H1 (cell line): ENCODE data around the gene INPP5B. TPM values are rescaled to one million over a fixed set of nuclear protein-coding genes. Genes with fewer than 3 reads are reported as not detected.

Experiments
- POLR2A ChIP-seq, 2 experiments: IDR thresholded peaks; 1 replicate in 1 of 2; 2 replicates in 1 of 2; pipeline ENCODE4 v1.6.1; 2011; ENCODE audit warnings: low read depth in 2 of 2, low read length in 2 of 2, mild to moderate bottlenecking in 2 of 2; ENCODE audit errors: control extremely low read depth in 1 of 2
- polyA plus RNA-seq, 7 experiments: library from polyadenylated mRNA; depleted of rRNA in 3 of 7; stranded (reverse) in 5 of 7; unstranded in 2 of 7; fragments of >200 nt in 5 of 7; fragments of 200-250 nt in 2 of 7; gene quantifications; 1 replicate in 5 of 7; 2 replicates in 1 of 7; 4 replicates in 1 of 7; pipeline versions ENCODE4 v1.2.1 to v1.2.3, GENCODE V29; 2011 to 2013; ENCODE audit warnings: missing spikeins in 2 of 7, mixed read lengths in 2 of 7
- total RNA-seq: library from RNA; stranded (reverse); fragmentation: NEBNext Ultra II Directional; extraction: Animal tissue kit (Norgen Biotek cat#: 25700); gene quantifications from 2 replicates; pipeline ENCODE4 v1.2.1, GENCODE V29; 2021

Gene INPP5B
- total and polyA plus RNA-seq, 2 of the 8 experiments (the other 6 are each of a cell fraction or from before 2014, with no cell fraction given), result 14.0 to 23.7 TPM

- no peak for TF ChIP-seq POLR2A (IDR thresholded peaks at IDR 0.05; ENCODE audit: control extremely low read depth in 1 of 2, low read depth in 2 of 2, low read length in 2 of 2)
These were observed 2.6 kb downstream of the INPP5B start (continued) for GRCh38 chr1:37944086-37944763.
